Natural killer cell (primary cell): ENCODE measurements around the gene LIPA. TPM values are rescaled to one million over a fixed set of nuclear protein-coding genes. Genes with fewer than 3 reads are reported as not detected.

Source experiments
- ATAC-seq, 3 donors: fragments of 150-1000 bp in 2 of 3; fragments of 200-7000 bp in 1 of 3; cut with Tn5 transposase; 1 replicate in 1 of 3; 2 replicates in 2 of 3; pipeline ENCODE4 v1.10.0; 2021; ENCODE audit warnings: mild to moderate bottlenecking in 2 of 3, moderate library complexity in 2 of 3
- DNase-seq, 2 donors: peaks; one replicate each; pipeline versions ENCODE4 v3.0.0 to v3.0.0-alpha.2; 2013 to 2021; ENCODE audit warnings: mixed read lengths in 1 of 2
- H3K27ac ChIP-seq: one replicate; pipeline ENCODE4 v1.5.1; 2013; ENCODE audit warnings: mild to moderate bottlenecking, low read length
- H3K27me3 ChIP-seq: one replicate; pipeline ENCODE4 v1.6.1; 2013; ENCODE audit warnings: low read length; ENCODE audit not compliant: control insufficient read depth, insufficient read depth
- H3K36me3 ChIP-seq: one replicate; pipeline ENCODE4 v1.6.1; 2013; ENCODE audit warnings: low read length; ENCODE audit not compliant: control insufficient read depth, insufficient read depth
- H3K4me1 ChIP-seq: one replicate; pipeline ENCODE4 v1.6.1; 2013; ENCODE audit warnings: low read length; ENCODE audit not compliant: control insufficient read depth, insufficient read depth
- H3K4me3 ChIP-seq: one replicate; pipeline ENCODE4 v1.5.1; 2013; ENCODE audit warnings: low read length
- H3K9me3 ChIP-seq: one replicate; pipeline ENCODE4 v1.6.1; 2013; ENCODE audit warnings: low read length; ENCODE audit not compliant: control insufficient read depth, insufficient read depth
- H3K27ac Mint-ChIP-seq, 2 donors: one replicate each; pipeline ENCODE4 v1.8.0; 2022; ENCODE audit warnings: mild to moderate bottlenecking in 2 of 2, mixed read lengths in 2 of 2, moderate library complexity in 1 of 2
- H3K27me3 Mint-ChIP-seq, 2 donors: one replicate each; pipeline ENCODE4 v1.8.0; 2022; ENCODE audit warnings: low read depth in 2 of 2, mixed read lengths in 2 of 2
- H3K36me3 Mint-ChIP-seq: one replicate; pipeline ENCODE4 v1.8.0; 2022; ENCODE audit warnings: mixed read lengths
- H3K4me1 Mint-ChIP-seq, 2 donors: one replicate each; pipeline ENCODE4 v1.8.0; 2022; ENCODE audit warnings: mixed read lengths in 2 of 2
- H3K4me3 Mint-ChIP-seq: one replicate; pipeline ENCODE4 v1.8.0; 2022; ENCODE audit warnings: mild to moderate bottlenecking, moderate library complexity, mixed read lengths
- H3K9me3 Mint-ChIP-seq, 2 donors: one replicate each; pipeline ENCODE4 v1.8.0; 2022; ENCODE audit warnings: mixed read lengths in 2 of 2
- WGBS: methylation state at CpG from one replicate; pipeline ENCODE4 v1.1.7; 2013; ENCODE audit warnings: missing lambda C conversion rate; ENCODE audit not compliant: insufficient coverage; 5-methylcytosine and 5-hydroxymethylcytosine counted together
- intact Hi-C: fragments of 100-400 bp; cut with micrococcal nuclease; formaldehyde crosslinking; loops from one replicate; pipeline ENCODE4 v1.14.2; 2022
- total RNA-seq, 4 donors: library from RNA; stranded (reverse); fragments of 120-200 nt in 1 of 4; gene quantifications; one replicate each; pipeline versions ENCODE4 v1.2.3 to v1.2.4, GENCODE V29; 2013 to 2022
- TF ChIP-seq, protein P1 (sequence below): fragments of 200-600 bp; IDR thresholded peaks from one replicate; pipeline ENCODE4 v1.8.0; 2022; ENCODE audit warnings: antibody characterized with exemption

The LIPA gene
- total RNA-seq, 3 donors from 2014 or later (not counting 1 experiment from before 2014, with no cell fraction given), result 41.0 to 43.3 (median 41.1) TPM

DNA sequence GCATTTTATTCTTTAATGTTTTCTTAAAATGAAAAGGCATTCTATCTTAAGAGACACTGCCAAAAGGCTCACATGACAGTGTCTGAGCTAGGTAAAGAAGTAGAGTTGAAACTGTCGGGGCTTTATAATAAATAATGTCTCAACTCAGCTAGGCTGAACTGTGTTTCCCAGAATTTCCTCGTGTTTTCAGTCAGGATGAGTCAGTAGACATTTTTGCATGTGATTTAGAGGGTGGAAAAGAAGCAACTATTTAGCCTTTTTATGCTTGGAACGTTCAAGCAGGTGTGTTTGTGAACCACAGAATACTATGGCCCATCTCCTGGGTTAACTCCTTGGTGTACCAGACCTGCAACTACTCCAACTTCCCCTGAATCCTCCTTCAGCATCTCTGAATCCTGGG lies 23.4 kb upstream of the LIPA start:
- TF ChIP-seq, protein P1, sequence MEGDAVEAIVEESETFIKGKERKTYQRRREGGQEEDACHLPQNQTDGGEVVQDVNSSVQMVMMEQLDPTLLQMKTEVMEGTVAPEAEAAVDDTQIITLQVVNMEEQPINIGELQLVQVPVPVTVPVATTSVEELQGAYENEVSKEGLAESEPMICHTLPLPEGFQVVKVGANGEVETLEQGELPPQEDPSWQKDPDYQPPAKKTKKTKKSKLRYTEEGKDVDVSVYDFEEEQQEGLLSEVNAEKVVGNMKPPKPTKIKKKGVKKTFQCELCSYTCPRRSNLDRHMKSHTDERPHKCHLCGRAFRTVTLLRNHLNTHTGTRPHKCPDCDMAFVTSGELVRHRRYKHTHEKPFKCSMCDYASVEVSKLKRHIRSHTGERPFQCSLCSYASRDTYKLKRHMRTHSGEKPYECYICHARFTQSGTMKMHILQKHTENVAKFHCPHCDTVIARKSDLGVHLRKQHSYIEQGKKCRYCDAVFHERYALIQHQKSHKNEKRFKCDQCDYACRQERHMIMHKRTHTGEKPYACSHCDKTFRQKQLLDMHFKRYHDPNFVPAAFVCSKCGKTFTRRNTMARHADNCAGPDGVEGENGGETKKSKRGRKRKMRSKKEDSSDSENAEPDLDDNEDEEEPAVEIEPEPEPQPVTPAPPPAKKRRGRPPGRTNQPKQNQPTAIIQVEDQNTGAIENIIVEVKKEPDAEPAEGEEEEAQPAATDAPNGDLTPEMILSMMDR, result no peak
- intact Hi-C loops, result no loop called here
- ATAC-seq (no peak), DNase-seq (no peak)
- no peaks in the 10 kb centered on the region for H3K4me1 Mint-ChIP-seq
- no peak overlapping the region for H3K4me3 Mint-ChIP-seq
- H3K36me3 Mint-ChIP-seq, result no peaks in the 10 kb centered on the region
- H3K9me3 Mint-ChIP-seq, result no peaks in the 10 kb centered on the region
- no peaks in the 10 kb centered on the region for H3K27me3 ChIP-seq
- no peak overlapping the region for H3K4me3 ChIP-seq
- H3K4me1 ChIP-seq, result no peaks in the 10 kb centered on the region
- no peak overlapping the region for H3K27ac Mint-ChIP-seq
- peaks cover 7 to 44% of the 10 kb centered on the region in 2 donors for H3K27me3 Mint-ChIP-seq
- 62% methylated on average over 3 of the region's 3 CpGs for WGBS
- H3K27ac ChIP-seq, result no peak overlapping the region
- H3K36me3 ChIP-seq, result no peaks in the 10 kb centered on the region
- H3K9me3 ChIP-seq, result no peaks in the 10 kb centered on the region

DNA sequence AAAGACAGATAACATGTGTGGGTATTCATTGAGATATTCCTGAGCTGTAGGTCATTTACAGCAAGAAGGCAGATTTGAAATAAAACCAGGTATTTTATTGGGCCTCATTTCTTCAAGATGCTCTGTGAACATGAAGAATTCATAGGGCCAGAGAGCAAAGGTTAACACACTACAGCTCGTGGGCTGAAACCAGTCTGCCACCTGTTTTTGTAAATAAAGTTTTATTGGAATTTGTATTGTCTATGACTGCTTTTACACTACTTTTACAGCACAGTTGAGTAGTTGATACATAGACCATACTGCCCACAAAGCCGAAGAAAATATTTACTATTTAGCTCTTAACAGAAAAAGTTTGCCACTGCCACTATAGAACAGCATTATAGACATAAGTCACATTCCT lies 22.1 kb upstream of the LIPA start:
- peaks cover 7 to 44% of the 10 kb centered on the region in 2 donors for H3K27me3 Mint-ChIP-seq
- TF ChIP-seq, protein P1, result no peak

DNA sequence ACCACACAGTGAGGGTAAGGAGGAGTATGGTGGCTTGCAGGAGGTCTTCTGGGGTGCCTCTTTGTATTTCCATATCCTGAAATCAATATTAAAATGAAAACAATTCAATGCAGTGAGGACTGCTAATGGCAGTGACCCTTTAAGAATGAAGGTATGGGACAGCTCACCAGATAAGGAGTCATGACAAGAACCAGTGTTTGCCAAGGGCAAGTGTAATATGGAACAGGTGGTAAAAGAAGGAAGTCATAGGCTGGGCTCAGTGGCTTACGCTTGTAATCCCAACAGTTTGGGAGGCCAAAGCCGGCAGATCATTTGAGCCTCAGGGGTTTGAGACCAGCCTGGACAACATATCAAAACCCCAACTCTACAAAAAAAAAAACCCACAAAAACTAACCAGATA lies 20.0 kb upstream of the LIPA start:
- ATAC-seq, result no peak
- no peak overlapping the region for H3K4me3 ChIP-seq
- Mint-ChIP-seq H3K4me3 (no peak overlapping the region), H3K36me3 (no peaks in the 10 kb centered on the region), H3K9me3 (no peaks in the 10 kb centered on the region), H3K27ac (no peak overlapping the region), H3K27me3 (peaks cover 7 to 29% of the 10 kb centered on the region in 2 donors), H3K4me1 (peaks cover 5% of the 10 kb centered on the region in 2 donors)
- no peaks in the 10 kb centered on the region for H3K36me3 ChIP-seq
- 86% methylated on average over 2 of the region's 2 CpGs for WGBS
- DNase-seq, result no peak
- TF ChIP-seq, protein P1, result no peak
- H3K27ac ChIP-seq, result no peak overlapping the region
- H3K9me3 ChIP-seq, result no peaks in the 10 kb centered on the region
- intact Hi-C loops, result no loop called here
- H3K4me1 ChIP-seq, result no peaks in the 10 kb centered on the region
- H3K27me3 ChIP-seq, result no peaks in the 10 kb centered on the region

More for the DNA sequence above, 22.1 kb upstream of the LIPA start:
- ATAC-seq (no peak), DNase-seq (no peak)
- 83% methylated on average over 2 of the region's 2 CpGs for WGBS
- Mint-ChIP-seq H3K36me3 (no peaks in the 10 kb centered on the region), H3K4me3 (no peak overlapping the region), H3K27ac (no peak overlapping the region), H3K4me1 (no peaks in the 10 kb centered on the region), H3K9me3 (no peaks in the 10 kb centered on the region)
- Histone ChIP-seq H3K27ac (no peak overlapping the region), H3K4me3 (no peak overlapping the region), H3K4me1 (no peaks in the 10 kb centered on the region), H3K27me3 (no peaks in the 10 kb centered on the region), H3K9me3 (no peaks in the 10 kb centered on the region), H3K36me3 (no peaks in the 10 kb centered on the region)
- intact Hi-C loops, result no loop called here

DNA sequence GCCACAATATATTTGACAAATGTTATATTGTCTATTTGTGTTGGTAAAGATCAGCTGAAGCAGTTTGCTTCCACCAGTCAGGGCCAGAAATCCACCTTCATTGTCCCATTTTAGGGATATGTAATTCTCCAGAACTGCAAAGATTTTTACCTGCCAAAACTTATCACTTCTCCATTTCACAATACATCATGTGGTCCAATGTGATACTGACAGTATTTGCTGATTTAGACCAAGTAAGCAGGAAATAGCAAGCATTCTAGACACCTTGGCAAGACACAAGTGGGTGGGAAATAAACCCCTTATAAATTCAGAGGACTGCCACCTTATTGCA lies 18.5 kb upstream of the LIPA start:
- no peaks in the 10 kb centered on the region for H3K27me3 ChIP-seq
- no peaks in the 10 kb centered on the region for H3K36me3 ChIP-seq
- no peak overlapping the region for H3K27ac Mint-ChIP-seq
- H3K9me3 Mint-ChIP-seq, result no peaks in the 10 kb centered on the region
- H3K9me3 ChIP-seq, result no peaks in the 10 kb centered on the region
- peaks cover 5% of the 10 kb centered on the region in 2 donors for H3K4me1 Mint-ChIP-seq
- H3K4me3 ChIP-seq, result no peak overlapping the region
- intact Hi-C loops, result no loop called here
- TF ChIP-seq, protein P1, result no peak
- DNase-seq (no peak), ATAC-seq (no peak)
- H3K36me3 Mint-ChIP-seq, result no peaks in the 10 kb centered on the region
- H3K4me3 Mint-ChIP-seq, result no peak overlapping the region
- H3K4me1 ChIP-seq, result no peaks in the 10 kb centered on the region
- no peak overlapping the region for H3K27ac ChIP-seq
- H3K27me3 Mint-ChIP-seq, result peaks cover 7 to 16% of the 10 kb centered on the region in 2 donors
